ENCODE results near the gene HOGA1.

Gene HOGA1
- long read RNA-seq = 0 reads

GRCh38 chr10:97584060-97584797 lies at the start of gene HOGA1:
TSS of gene HOGA1 (plus strand) at chr10:97584389. CDS start at chr10:97584704, 315 bp downstream.
- Histone ChIP-seq H3K27ac (replicated peaks) (no peak within 1 kb of the TSS), H3K4me3 (replicated peaks; ENCODE audit: insufficient read depth, low read length) (no peak within 1 kb of the TSS)

DNA sequence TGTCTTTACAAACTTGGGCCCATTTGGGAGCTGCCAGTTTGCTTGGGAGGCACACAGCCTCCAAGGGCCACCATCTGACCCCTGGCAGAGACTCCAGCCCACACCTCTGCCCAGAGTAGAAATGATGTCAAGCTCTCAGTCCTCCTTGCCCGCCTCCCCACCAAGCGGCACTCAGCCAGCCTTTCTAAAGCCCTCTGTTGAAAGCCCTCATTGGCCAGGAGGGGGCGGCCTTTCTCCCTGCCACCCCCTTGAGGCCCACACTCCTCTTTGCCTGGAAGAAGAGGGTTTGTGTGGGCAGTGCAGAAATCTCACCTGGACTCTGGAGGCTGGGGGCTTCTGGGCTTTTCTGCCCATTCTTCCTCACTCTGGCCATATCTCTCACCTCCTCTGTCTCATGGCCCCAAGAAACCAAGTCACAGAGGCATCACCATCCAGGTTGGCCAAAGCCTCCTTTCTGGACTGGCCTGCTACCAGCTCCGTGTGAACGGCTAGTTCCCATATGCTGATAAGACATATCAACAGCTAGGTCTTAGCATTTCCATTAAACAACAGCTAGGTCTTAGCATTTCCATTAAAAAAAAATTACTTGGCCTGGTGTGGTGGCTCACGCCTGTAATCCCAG lies 49.3 kb upstream of the HOGA1 start:
- no peak overlapping the region for H3K27ac ChIP-seq (replicated peaks)
- peak in 1 of 2 experiments; percentile 16 for DNase-seq (ENCODE audit: low read depth in 1 of 2, low spot score in 1 of 2)
- TF ChIP-seq GABPA (IDR thresholded peaks at IDR 0.05; ENCODE audit: low read depth) (no peak), SPI1 (IDR thresholded peaks at IDR 0.05; ENCODE audit: borderline replicate concordance, low read depth) (no peak)
- TF ChIP-seq, protein P1, sequence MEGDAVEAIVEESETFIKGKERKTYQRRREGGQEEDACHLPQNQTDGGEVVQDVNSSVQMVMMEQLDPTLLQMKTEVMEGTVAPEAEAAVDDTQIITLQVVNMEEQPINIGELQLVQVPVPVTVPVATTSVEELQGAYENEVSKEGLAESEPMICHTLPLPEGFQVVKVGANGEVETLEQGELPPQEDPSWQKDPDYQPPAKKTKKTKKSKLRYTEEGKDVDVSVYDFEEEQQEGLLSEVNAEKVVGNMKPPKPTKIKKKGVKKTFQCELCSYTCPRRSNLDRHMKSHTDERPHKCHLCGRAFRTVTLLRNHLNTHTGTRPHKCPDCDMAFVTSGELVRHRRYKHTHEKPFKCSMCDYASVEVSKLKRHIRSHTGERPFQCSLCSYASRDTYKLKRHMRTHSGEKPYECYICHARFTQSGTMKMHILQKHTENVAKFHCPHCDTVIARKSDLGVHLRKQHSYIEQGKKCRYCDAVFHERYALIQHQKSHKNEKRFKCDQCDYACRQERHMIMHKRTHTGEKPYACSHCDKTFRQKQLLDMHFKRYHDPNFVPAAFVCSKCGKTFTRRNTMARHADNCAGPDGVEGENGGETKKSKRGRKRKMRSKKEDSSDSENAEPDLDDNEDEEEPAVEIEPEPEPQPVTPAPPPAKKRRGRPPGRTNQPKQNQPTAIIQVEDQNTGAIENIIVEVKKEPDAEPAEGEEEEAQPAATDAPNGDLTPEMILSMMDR (IDR thresholded peaks at IDR 0.05; ENCODE audit: insufficient read depth, low read length) = peak; percentile 53
- H3K27me3 ChIP-seq (ENCODE audit: insufficient read depth, poor library complexity, severe bottlenecking) = no peaks in the 10 kb centered on the region
- no peak overlapping the region for H3K4me3 ChIP-seq (replicated peaks; ENCODE audit: insufficient read depth, low read length)

More at GRCh38 chr10:97584060-97584797, at the start of gene HOGA1:
- TF ChIP-seq SPI1 (IDR thresholded peaks at IDR 0.05; ENCODE audit: borderline replicate concordance, low read depth) = no peak
- no peak for TF ChIP-seq GABPA (IDR thresholded peaks at IDR 0.05; ENCODE audit: low read depth)
- no peak for TF ChIP-seq POLR2AphosphoS5 (IDR thresholded peaks at IDR 0.05; ENCODE audit: low read depth)
- TF ChIP-seq, protein P2, sequence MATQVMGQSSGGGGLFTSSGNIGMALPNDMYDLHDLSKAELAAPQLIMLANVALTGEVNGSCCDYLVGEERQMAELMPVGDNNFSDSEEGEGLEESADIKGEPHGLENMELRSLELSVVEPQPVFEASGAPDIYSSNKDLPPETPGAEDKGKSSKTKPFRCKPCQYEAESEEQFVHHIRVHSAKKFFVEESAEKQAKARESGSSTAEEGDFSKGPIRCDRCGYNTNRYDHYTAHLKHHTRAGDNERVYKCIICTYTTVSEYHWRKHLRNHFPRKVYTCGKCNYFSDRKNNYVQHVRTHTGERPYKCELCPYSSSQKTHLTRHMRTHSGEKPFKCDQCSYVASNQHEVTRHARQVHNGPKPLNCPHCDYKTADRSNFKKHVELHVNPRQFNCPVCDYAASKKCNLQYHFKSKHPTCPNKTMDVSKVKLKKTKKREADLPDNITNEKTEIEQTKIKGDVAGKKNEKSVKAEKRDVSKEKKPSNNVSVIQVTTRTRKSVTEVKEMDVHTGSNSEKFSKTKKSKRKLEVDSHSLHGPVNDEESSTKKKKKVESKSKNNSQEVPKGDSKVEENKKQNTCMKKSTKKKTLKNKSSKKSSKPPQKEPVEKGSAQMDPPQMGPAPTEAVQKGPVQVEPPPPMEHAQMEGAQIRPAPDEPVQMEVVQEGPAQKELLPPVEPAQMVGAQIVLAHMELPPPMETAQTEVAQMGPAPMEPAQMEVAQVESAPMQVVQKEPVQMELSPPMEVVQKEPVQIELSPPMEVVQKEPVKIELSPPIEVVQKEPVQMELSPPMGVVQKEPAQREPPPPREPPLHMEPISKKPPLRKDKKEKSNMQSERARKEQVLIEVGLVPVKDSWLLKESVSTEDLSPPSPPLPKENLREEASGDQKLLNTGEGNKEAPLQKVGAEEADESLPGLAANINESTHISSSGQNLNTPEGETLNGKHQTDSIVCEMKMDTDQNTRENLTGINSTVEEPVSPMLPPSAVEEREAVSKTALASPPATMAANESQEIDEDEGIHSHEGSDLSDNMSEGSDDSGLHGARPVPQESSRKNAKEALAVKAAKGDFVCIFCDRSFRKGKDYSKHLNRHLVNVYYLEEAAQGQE (IDR thresholded peaks at IDR 0.05; ENCODE audit: insufficient replicate concordance, low read depth) = no peak
- TF ChIP-seq, protein P1 (IDR thresholded peaks at IDR 0.05; ENCODE audit: insufficient read depth, low read length) = no peak
- H3K27me3 ChIP-seq (ENCODE audit: insufficient read depth, poor library complexity, severe bottlenecking) = no peaks in the 10 kb centered on the region
- DNase-seq (ENCODE audit: low read depth in 1 of 2, low spot score in 1 of 2) = no peak

DNA sequence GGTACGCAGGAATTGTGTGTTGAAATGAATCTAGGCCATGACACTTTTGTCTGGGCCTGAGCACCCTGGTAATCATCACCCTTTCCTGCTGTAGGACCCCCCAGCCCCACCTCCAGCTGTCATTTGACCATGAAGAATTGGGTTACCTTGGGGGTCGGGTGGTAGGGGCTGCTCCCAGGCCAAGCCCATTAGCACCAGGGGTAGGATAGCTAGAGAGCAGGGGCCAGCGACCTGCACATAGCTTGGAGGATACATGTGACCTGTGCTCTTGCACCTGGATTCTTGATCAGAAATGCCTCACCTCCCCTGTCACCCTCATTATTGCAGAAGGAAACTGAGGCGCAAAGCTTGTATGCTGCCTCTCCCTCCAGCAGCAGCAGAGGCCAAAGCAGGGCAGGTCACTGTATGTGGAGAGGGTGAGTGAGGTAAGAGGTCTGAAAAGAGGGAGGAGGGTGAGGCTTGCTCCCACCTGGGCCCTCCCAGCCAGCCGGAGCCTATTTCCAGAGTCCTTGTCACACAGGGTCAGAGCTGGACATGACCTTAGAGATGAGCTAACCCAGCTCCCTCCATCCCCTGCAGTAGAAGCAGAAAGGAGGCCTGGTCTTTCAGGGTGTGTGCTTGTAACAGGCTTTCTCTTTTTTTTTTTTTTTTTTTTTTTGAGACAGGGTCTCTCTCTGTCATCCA lies 46.9 kb upstream of the HOGA1 start:
- DNase-seq (ENCODE audit: low read depth in 1 of 2, low spot score in 1 of 2) = no peak
- TF ChIP-seq, protein P2 (IDR thresholded peaks at IDR 0.05; ENCODE audit: insufficient replicate concordance, low read depth) = no peak
- no peak for TF ChIP-seq SPI1 (IDR thresholded peaks at IDR 0.05; ENCODE audit: borderline replicate concordance, low read depth)
- no peak for TF ChIP-seq POLR2AphosphoS5 (IDR thresholded peaks at IDR 0.05; ENCODE audit: low read depth)
- no peak for TF ChIP-seq GABPA (IDR thresholded peaks at IDR 0.05; ENCODE audit: low read depth)
- TF ChIP-seq, protein P1 (IDR thresholded peaks at IDR 0.05; ENCODE audit: insufficient read depth, low read length) = no peak
- Histone ChIP-seq H3K27ac (replicated peaks) (no peak overlapping the region), H3K4me3 (replicated peaks; ENCODE audit: insufficient read depth, low read length) (no peak overlapping the region), H3K27me3 (ENCODE audit: insufficient read depth, poor library complexity, severe bottlenecking) (no peaks in the 10 kb centered on the region)

Measured in HL-60 (cell line).